ENCODE measurements around the gene ART1. TPM values are rescaled to one million over a fixed set of nuclear protein-coding genes. Genes with fewer than 3 reads are reported as not detected.
A peak's percentile ranks its signal among the peaks of the same experiment; 100 is the strongest.

The ART1 gene
- total and polyA plus RNA-seq, 7 experiments from 2014 or later, result not detected

DNA sequence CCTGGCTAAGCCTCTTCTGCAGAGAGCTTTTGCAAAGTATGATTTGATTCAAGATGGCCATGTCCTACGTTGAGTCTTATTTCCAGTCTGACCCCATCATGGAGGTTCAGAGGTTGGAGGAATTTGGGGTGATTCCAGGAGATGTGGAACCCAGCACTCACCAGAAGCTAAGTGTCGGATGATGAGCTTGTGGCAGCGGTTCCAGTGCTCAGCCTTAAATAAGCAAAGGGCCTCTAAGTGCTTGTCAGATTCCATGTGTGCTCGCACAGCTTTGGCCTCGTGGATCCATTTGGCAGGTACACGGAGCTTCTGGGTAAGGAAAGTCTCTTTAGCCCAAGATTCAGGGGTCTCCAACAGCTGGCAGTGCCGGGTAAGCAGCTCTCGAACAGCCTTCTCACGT lies 38.1 kb downstream of the ART1 start:
- Histone ChIP-seq H3K27me3 (ENCODE audit: control insufficient read depth in 2 of 2, insufficient read depth in 2 of 2, low read length in 2 of 2) (no peaks in the 10 kb centered on the region), H3K27ac (ENCODE audit: low read depth, low read length) (no peak overlapping the region), H3K4me1 (ENCODE audit: control insufficient read depth in 2 of 2, insufficient read depth in 2 of 2, low read length in 2 of 2) (peaks cover 0 to 4% of the 10 kb centered on the region in 2 donors), H3K4me3 (ENCODE audit: low read length) (no peak overlapping the region), H3K36me3 (ENCODE audit: control insufficient read depth in 2 of 3, insufficient read depth in 3 of 3, low read length in 3 of 3) (peaks cover 30 to 93% (median 53%) of the 10 kb centered on the region in 3 experiments), H3K9me3 (ENCODE audit: control insufficient read depth in 2 of 3, low read length in 3 of 3) (no peaks in the 10 kb centered on the region)
- Mint-ChIP-seq H3K36me3 (peaks cover 38 to 74% (median 44%) of the 10 kb centered on the region in 5 donors), H3K27ac (peak overlapping the region in 2 of 9 donors; percentile 29 to 55), H3K9me3 (peaks cover 0 to 1% (median 0%) of the 10 kb centered on the region in 11 donors), H3K27me3 (no peaks in the 10 kb centered on the region), H3K4me3 (no peak overlapping the region), H3K4me1 (peaks cover 3 to 15% (median 8%) of the 10 kb centered on the region in 7 donors)
- ChIA-PET CTCF (no interaction called here), POLR2A (no interaction called here)
- ATAC-seq (no peak), DNase-seq (no peak)
- intact Hi-C loops (cut with micrococcal nuclease), result no loop called here

DNA sequence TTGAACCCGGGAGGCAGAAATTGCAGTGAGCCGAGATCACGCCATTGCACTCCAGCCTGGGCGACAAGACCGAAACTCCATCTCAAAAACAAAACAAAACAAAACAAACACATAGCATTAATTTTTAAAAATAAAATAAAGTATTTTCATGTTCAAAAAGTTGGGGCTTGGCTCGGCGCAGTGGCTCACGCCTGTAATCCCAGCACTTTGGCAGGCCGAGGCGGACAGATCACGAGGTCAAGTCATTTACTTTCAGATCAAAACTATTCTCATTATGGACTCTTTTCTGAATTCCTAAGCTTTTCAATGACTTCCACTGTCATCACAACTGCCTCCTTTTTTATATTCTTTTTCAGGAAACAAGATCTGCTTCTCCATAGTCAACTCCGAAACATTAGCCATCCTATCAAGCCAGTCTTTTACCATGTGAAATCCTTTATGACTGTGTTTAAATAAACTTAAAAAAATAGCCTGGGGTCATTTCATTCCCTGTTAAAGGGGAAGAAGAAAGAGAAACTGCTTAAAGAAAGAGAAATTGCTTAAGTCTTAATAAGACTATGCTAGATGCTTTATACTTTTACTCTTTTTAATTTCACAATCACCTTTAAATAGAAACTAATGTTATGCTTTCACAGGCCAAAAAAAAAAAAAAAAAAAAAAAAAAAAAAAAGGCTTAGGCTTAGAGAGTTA lies 39.3 kb downstream of the ART1 start:
- intact Hi-C loops (cut with micrococcal nuclease), result no loop called here
- CTCF ChIA-PET, result no interaction called here
- H3K4me1 Mint-ChIP-seq, result peaks cover 3 to 15% (median 8%) of the 10 kb centered on the region in 7 donors

DNA sequence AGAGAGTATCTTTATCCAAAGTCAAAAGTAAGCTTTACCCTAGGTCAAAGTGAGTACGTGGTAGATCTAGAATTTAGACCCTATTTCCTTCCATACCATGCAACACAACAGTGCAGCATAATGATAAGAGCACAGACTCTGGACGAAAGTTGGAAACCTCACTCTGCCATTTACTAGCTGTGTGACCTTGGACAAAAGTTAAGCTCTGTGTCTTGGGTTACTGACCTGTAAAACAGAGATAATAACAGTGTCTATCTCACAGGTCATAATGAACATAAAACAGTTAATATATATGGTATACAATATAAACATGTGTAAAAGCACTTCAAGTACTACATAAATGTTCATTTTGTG lies 39.9 kb downstream of the ART1 start:
- no peak overlapping the region for H3K4me3 ChIP-seq (ENCODE audit: low read length)
- H3K4me3 Mint-ChIP-seq, result no peak overlapping the region
- peaks cover 3 to 15% (median 8%) of the 10 kb centered on the region in 7 donors for H3K4me1 Mint-ChIP-seq
- intact Hi-C loops (cut with micrococcal nuclease), result no loop called here
- ATAC-seq, result no peak
- POLR2A ChIA-PET, result no interaction called here
- H3K27me3 ChIP-seq (ENCODE audit: control insufficient read depth in 2 of 2, insufficient read depth in 2 of 2, low read length in 2 of 2), result no peaks in the 10 kb centered on the region
- H3K9me3 ChIP-seq (ENCODE audit: control insufficient read depth in 2 of 3, low read length in 3 of 3), result no peaks in the 10 kb centered on the region
- CTCF ChIA-PET, result interaction anchor here (0.6 kb wide), 1 partner anchor 124 kb away, joined by 3 read pairs; no protein-coding TSS in a partner anchor
- H3K36me3 ChIP-seq (ENCODE audit: control insufficient read depth in 2 of 3, insufficient read depth in 3 of 3, low read length in 3 of 3), result peaks cover 14 to 86% (median 39%) of the 10 kb centered on the region in 3 experiments
- no peak overlapping the region for H3K27ac ChIP-seq (ENCODE audit: low read depth, low read length)
- no peak overlapping the region for H3K27ac Mint-ChIP-seq
- peaks cover 29 to 58% (median 35%) of the 10 kb centered on the region in 5 donors for H3K36me3 Mint-ChIP-seq
- DNase-seq, result no peak
- H3K4me1 ChIP-seq (ENCODE audit: control insufficient read depth in 2 of 2, insufficient read depth in 2 of 2, low read length in 2 of 2), result peaks cover 0 to 4% of the 10 kb centered on the region in 2 donors
- peaks cover 0 to 1% (median 0%) of the 10 kb centered on the region in 11 donors for H3K9me3 Mint-ChIP-seq
- no peaks in the 10 kb centered on the region for H3K27me3 Mint-ChIP-seq

More for the DNA sequence above, 39.3 kb downstream of the ART1 start:
- peak overlapping the region in 2 of 9 donors; percentile 32 to 53 for H3K27ac Mint-ChIP-seq
- no peak for DNase-seq
- peaks cover 0 to 1% (median 0%) of the 10 kb centered on the region in 11 donors for H3K9me3 Mint-ChIP-seq
- Histone ChIP-seq H3K9me3 (ENCODE audit: control insufficient read depth in 2 of 3, low read length in 3 of 3) (no peaks in the 10 kb centered on the region), H3K4me1 (ENCODE audit: control insufficient read depth in 2 of 2, insufficient read depth in 2 of 2, low read length in 2 of 2) (peaks cover 0 to 4% of the 10 kb centered on the region in 2 donors), H3K27me3 (ENCODE audit: control insufficient read depth in 2 of 2, insufficient read depth in 2 of 2, low read length in 2 of 2) (no peaks in the 10 kb centered on the region), H3K27ac (ENCODE audit: low read depth, low read length) (no peak overlapping the region), H3K4me3 (ENCODE audit: low read length) (no peak overlapping the region), H3K36me3 (ENCODE audit: control insufficient read depth in 2 of 3, insufficient read depth in 3 of 3, low read length in 3 of 3) (peaks cover 19 to 86% (median 44%) of the 10 kb centered on the region in 3 experiments)
- H3K27me3 Mint-ChIP-seq, result no peaks in the 10 kb centered on the region
- peaks cover 34 to 63% (median 38%) of the 10 kb centered on the region in 5 donors for H3K36me3 Mint-ChIP-seq
- POLR2A ChIA-PET, result no interaction called here
- no peak overlapping the region for H3K4me3 Mint-ChIP-seq
- ATAC-seq, result no peak

DNA sequence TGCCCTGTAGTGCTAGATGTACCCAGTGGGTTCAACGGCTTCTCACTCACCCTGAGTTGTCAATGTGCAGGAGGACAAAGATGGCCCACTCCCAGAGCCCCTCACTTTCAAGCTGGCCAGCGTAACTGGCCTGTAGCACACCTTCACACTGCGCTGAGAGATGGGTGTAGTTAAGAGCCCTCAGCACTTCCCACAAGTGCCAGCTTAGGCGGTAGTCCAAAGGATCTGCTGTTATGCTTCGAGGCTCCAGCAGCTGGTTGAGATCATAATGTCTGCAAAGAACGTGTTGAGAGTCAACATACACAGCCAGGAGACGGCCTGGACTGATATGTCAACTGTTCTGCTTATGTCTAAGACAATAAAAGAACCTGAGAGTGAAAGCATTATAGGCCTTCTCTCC lies 41.0 kb downstream of the ART1 start:
- peaks cover 0 to 4% of the 10 kb centered on the region in 2 donors for H3K4me1 ChIP-seq (ENCODE audit: control insufficient read depth in 2 of 2, insufficient read depth in 2 of 2, low read length in 2 of 2)
- no peak for ATAC-seq
- H3K9me3 ChIP-seq (ENCODE audit: control insufficient read depth in 2 of 3, low read length in 3 of 3), result no peaks in the 10 kb centered on the region
- H3K36me3 Mint-ChIP-seq, result peaks cover 23 to 54% (median 32%) of the 10 kb centered on the region in 5 donors
- no peaks in the 10 kb centered on the region for H3K27me3 ChIP-seq (ENCODE audit: control insufficient read depth in 2 of 2, insufficient read depth in 2 of 2, low read length in 2 of 2)
- peaks cover 14 to 85% (median 35%) of the 10 kb centered on the region in 3 experiments for H3K36me3 ChIP-seq (ENCODE audit: control insufficient read depth in 2 of 3, insufficient read depth in 3 of 3, low read length in 3 of 3)
- no peak for DNase-seq
- POLR2A ChIA-PET, result no interaction called here
- no peak overlapping the region for H3K4me3 Mint-ChIP-seq
- H3K27ac ChIP-seq (ENCODE audit: low read depth, low read length), result no peak overlapping the region
- H3K27me3 Mint-ChIP-seq, result no peaks in the 10 kb centered on the region
- no peak overlapping the region for H3K27ac Mint-ChIP-seq
- no peak overlapping the region for H3K4me3 ChIP-seq (ENCODE audit: low read length)
- H3K4me1 Mint-ChIP-seq, result peaks cover under 1 to 15% (median 8%) of the 10 kb centered on the region in 7 donors
- CTCF ChIA-PET, result no interaction called here
- intact Hi-C loops (cut with micrococcal nuclease), result no loop called here
- H3K9me3 Mint-ChIP-seq, result no peaks in the 10 kb centered on the region

DNA sequence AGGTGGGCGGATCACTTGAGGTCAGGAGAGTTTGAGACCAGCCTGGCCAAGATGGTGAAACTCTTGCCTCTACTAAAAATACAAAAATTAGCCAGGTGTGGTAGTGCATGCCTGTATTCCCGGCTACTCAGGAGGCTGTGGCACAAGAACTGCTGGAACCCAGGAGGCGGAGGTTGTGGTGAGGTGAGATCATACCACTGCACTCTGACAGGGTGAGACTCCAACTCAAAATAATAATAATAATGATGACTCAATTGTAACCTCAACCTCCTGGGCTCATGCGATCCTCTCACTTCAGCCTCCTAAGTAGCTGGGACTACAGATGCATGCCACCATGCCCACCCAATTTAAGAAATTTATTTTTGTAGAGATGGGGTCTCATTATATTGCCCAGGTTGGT lies 41.8 kb downstream of the ART1 start:
- ChIA-PET POLR2A (no interaction called here), CTCF (no interaction called here)
- Mint-ChIP-seq H3K4me3 (no peak overlapping the region), H3K9me3 (no peaks in the 10 kb centered on the region), H3K27me3 (no peaks in the 10 kb centered on the region), H3K27ac (peak overlapping the region in 1 of 9 donors; percentile 55), H3K36me3 (peaks cover 21 to 50% (median 32%) of the 10 kb centered on the region in 5 donors), H3K4me1 (peaks cover 0 to 14% (median 8%) of the 10 kb centered on the region in 7 donors)
- intact Hi-C loops (cut with micrococcal nuclease), result no loop called here
- DNase-seq, result no peak
- no peaks in the 10 kb centered on the region for H3K9me3 ChIP-seq (ENCODE audit: control insufficient read depth in 2 of 3, low read length in 3 of 3)
- ATAC-seq, result no peak
- no peak overlapping the region for H3K4me3 ChIP-seq (ENCODE audit: low read length)
- H3K27me3 ChIP-seq (ENCODE audit: control insufficient read depth in 2 of 2, insufficient read depth in 2 of 2, low read length in 2 of 2), result no peaks in the 10 kb centered on the region
- H3K36me3 ChIP-seq (ENCODE audit: control insufficient read depth in 2 of 3, insufficient read depth in 3 of 3, low read length in 3 of 3), result peaks cover 20 to 85% (median 27%) of the 10 kb centered on the region in 3 experiments
- no peak overlapping the region for H3K27ac ChIP-seq (ENCODE audit: low read depth, low read length)
- H3K4me1 ChIP-seq (ENCODE audit: control insufficient read depth in 2 of 2, insufficient read depth in 2 of 2, low read length in 2 of 2), result peaks cover 0 to 4% of the 10 kb centered on the region in 2 donors

DNA sequence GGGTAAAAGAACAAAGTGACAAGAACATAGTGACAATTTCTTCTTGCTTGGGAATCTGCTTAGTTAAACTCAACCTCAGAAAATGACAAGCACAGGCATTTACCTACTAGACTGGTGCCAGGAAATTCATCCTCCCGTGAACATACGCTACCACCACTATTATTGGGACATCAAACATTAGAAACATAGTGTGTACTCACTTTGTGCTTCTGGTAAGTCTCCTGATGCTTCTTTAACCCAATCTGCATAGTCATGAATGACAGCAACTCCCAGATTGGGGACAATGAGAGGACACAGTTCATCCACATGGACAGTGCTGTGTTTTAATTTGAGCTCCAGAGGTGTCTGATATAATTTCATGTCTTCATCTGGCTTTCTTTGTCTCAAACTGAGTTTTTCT lies 55.5 kb downstream of the ART1 start:
- Histone ChIP-seq H3K4me1 (ENCODE audit: control insufficient read depth in 2 of 2, insufficient read depth in 2 of 2, low read length in 2 of 2) (no peaks in the 10 kb centered on the region), H3K27ac (ENCODE audit: low read depth, low read length) (no peak overlapping the region), H3K9me3 (ENCODE audit: control insufficient read depth in 2 of 3, low read length in 3 of 3) (no peaks in the 10 kb centered on the region), H3K27me3 (ENCODE audit: control insufficient read depth in 2 of 2, insufficient read depth in 2 of 2, low read length in 2 of 2) (no peaks in the 10 kb centered on the region), H3K4me3 (ENCODE audit: low read length) (no peak overlapping the region), H3K36me3 (ENCODE audit: control insufficient read depth in 2 of 3, insufficient read depth in 3 of 3, low read length in 3 of 3) (peaks cover 17 to 87% (median 20%) of the 10 kb centered on the region in 3 experiments)
- ChIA-PET POLR2A (no interaction called here), CTCF (no interaction called here)
- Mint-ChIP-seq H3K36me3 (peaks cover 21 to 57% (median 30%) of the 10 kb centered on the region in 5 donors), H3K4me1 (peaks cover 0 to 6% (median 0%) of the 10 kb centered on the region in 7 donors), H3K9me3 (no peaks in the 10 kb centered on the region), H3K27ac (peak overlapping the region in 3 of 9 donors; percentile 6 to 43 (median 29)), H3K4me3 (no peak overlapping the region), H3K27me3 (no peaks in the 10 kb centered on the region)
- DNase-seq (no peak), ATAC-seq (no peak)
- intact Hi-C loops (cut with micrococcal nuclease), result no loop called here

DNA sequence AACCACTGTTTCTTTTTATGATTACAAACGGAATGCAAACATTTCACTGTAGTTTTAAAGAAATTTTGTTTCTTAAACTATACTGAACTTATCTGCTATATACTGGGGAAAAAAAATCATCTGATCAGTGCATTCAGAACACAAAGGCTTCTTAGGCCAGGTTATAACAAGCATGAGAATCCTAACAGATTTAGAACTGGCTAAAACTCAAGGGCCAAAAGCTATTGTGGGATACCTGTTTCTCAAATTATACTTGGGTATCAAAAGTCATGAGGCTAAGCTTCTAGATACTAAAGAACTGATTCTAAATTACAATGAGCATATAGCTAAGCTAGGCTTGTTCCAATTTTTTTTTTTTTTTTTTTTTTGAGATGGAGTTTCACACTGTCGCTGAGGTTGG lies 56.0 kb downstream of the ART1 start:
- H3K27me3 Mint-ChIP-seq, result no peaks in the 10 kb centered on the region
- no peak for ATAC-seq
- Histone ChIP-seq H3K9me3 (ENCODE audit: control insufficient read depth in 2 of 3, low read length in 3 of 3) (no peaks in the 10 kb centered on the region), H3K4me3 (ENCODE audit: low read length) (no peak overlapping the region), H3K36me3 (ENCODE audit: control insufficient read depth in 2 of 3, insufficient read depth in 3 of 3, low read length in 3 of 3) (peaks cover 17 to 86% (median 17%) of the 10 kb centered on the region in 3 experiments), H3K27me3 (ENCODE audit: control insufficient read depth in 2 of 2, insufficient read depth in 2 of 2, low read length in 2 of 2) (no peaks in the 10 kb centered on the region), H3K27ac (ENCODE audit: low read depth, low read length) (no peak overlapping the region), H3K4me1 (ENCODE audit: control insufficient read depth in 2 of 2, insufficient read depth in 2 of 2, low read length in 2 of 2) (no peaks in the 10 kb centered on the region)
- peaks cover 22 to 55% (median 30%) of the 10 kb centered on the region in 5 donors for H3K36me3 Mint-ChIP-seq
- H3K4me3 Mint-ChIP-seq, result no peak overlapping the region
- POLR2A ChIA-PET, result no interaction called here
- no peaks in the 10 kb centered on the region for H3K9me3 Mint-ChIP-seq
- DNase-seq, result no peak
- peak overlapping the region in 1 of 9 donors; percentile 29 for H3K27ac Mint-ChIP-seq
- intact Hi-C loops (cut with micrococcal nuclease), result no loop called here
- peaks cover 0 to 6% (median 0%) of the 10 kb centered on the region in 7 donors for H3K4me1 Mint-ChIP-seq
- CTCF ChIA-PET, result no interaction called here
